ENCODE results near the gene MAGI1.

- TF ChIP-seq GATA2 (IDR thresholded peaks at IDR 0.05; ENCODE audit: low read depth, low read length) (no peak), GATA3 (IDR thresholded peaks at IDR 0.05; ENCODE audit: low read depth, low read length) (no peak)
Observed at GRCh38 chr3:65483011-65483410, 555.7 kb downstream of the MAGI1 start.

All from SH-SY5Y (cell line).